OCI-LY3 (cell line): ENCODE results near the gene CYB5D1.

ENCODE experiments used
- EZH2phosphoT487 ChIP-seq: fragments of 200-600 bp; shearing (Covaris generic); IDR thresholded peaks from 2 replicates; pipeline ENCODE4 v1.6.1; 2018; ENCODE audit warnings: antibody characterized with exemption, mixed run types, low read depth
- TF ChIP-seq, protein P1 (sequence below): fragments of 200-600, 300-600 bp; sonication (generic); IDR thresholded peaks from 2 replicates; pipeline ENCODE4 v1.5.1; 2014; ENCODE audit warnings: antibody characterized with exemption, low read length, low read depth

DNA sequence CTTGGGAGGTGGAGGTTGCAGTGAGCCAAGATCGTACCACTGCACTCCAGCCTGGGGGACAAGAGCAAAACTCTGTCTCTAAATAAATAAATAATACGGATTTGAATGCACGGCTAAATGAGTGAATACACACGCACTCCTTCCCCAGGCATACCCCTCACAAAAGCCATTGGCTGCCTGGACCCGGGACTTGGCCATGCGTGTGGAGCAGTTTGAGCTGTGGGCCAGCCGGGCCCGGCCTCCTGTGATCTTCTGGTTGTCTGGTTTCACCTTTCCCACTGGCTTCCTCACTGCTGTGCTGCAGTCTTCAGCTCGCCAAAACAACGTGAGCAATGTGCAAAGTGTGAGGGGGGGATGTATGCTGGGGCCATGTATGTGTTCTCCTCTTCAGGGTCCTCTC is 25.4 kb upstream of the CYB5D1 start:
- TF ChIP-seq, protein P1, sequence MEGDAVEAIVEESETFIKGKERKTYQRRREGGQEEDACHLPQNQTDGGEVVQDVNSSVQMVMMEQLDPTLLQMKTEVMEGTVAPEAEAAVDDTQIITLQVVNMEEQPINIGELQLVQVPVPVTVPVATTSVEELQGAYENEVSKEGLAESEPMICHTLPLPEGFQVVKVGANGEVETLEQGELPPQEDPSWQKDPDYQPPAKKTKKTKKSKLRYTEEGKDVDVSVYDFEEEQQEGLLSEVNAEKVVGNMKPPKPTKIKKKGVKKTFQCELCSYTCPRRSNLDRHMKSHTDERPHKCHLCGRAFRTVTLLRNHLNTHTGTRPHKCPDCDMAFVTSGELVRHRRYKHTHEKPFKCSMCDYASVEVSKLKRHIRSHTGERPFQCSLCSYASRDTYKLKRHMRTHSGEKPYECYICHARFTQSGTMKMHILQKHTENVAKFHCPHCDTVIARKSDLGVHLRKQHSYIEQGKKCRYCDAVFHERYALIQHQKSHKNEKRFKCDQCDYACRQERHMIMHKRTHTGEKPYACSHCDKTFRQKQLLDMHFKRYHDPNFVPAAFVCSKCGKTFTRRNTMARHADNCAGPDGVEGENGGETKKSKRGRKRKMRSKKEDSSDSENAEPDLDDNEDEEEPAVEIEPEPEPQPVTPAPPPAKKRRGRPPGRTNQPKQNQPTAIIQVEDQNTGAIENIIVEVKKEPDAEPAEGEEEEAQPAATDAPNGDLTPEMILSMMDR = no peak
- TF ChIP-seq EZH2phosphoT487 = no peak
